H1 (cell line): ENCODE data around the gene ADPRH. TPM values are rescaled to one million over a fixed set of nuclear protein-coding genes. Genes with fewer than 3 reads are reported as not detected.

Experiments
- BACH1 ChIP-seq: IDR thresholded peaks from 2 replicates; pipeline ENCODE4 v1.6.1; 2012; ENCODE audit warnings: low read length, improper control_type of control experiment
- POLR2A ChIP-seq, 2 experiments: IDR thresholded peaks; 1 replicate in 1 of 2; 2 replicates in 1 of 2; pipeline ENCODE4 v1.6.1; 2011; ENCODE audit warnings: low read depth in 2 of 2, low read length in 2 of 2, mild to moderate bottlenecking in 2 of 2; ENCODE audit errors: control extremely low read depth in 1 of 2
- RXRA ChIP-seq: IDR thresholded peaks from 2 replicates; pipeline ENCODE4 v1.6.1; 2011; ENCODE audit warnings: low read depth, mild to moderate bottlenecking, low read length, moderate library complexity; ENCODE audit not compliant: insufficient read depth
- SP1 ChIP-seq: IDR thresholded peaks from 2 replicates; pipeline ENCODE4 v1.6.1; 2011; ENCODE audit warnings: low read depth, low read length
- polyA plus RNA-seq, 7 experiments: library from polyadenylated mRNA; depleted of rRNA in 3 of 7; stranded (reverse) in 5 of 7; unstranded in 2 of 7; fragments of >200 nt in 5 of 7; fragments of 200-250 nt in 2 of 7; gene quantifications; 1 replicate in 5 of 7; 2 replicates in 1 of 7; 4 replicates in 1 of 7; pipeline versions ENCODE4 v1.2.1 to v1.2.3, GENCODE V29; 2011 to 2013; ENCODE audit warnings: missing spikeins in 2 of 7, mixed read lengths in 2 of 7
- total RNA-seq: library from RNA; stranded (reverse); fragmentation: NEBNext Ultra II Directional; extraction: Animal tissue kit (Norgen Biotek cat#: 25700); gene quantifications from 2 replicates; pipeline ENCODE4 v1.2.1, GENCODE V29; 2021

The ADPRH gene
- total and polyA plus RNA-seq, 2 of the 8 experiments (the other 6 are each of a cell fraction or from before 2014, with no cell fraction given) = 2.6 to 4.2 TPM

DNA sequence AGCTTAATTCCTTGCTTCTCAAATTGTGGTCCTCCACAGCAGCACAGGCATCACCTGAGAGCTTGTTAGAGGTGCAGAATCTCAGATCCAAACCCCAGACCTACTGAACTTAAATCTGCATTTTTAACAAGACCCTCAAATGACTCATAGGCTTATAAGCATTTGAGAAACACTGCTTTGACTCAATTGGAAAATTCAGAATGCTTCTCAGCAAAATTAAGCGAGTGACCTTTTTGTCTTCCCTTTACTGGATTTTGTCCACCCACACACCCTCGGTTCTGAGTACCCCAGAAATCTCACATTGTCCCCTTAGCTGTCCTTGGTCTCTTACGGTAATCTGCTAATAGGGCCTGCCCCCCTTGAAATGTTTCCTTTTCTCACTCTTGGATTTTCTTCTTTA is 37.7 kb upstream of the ADPRH start (continued):
- no peak for TF ChIP-seq RXRA
- no peak for TF ChIP-seq POLR2A (IDR thresholded peaks at IDR 0.05; ENCODE audit: control extremely low read depth in 1 of 2, low read depth in 2 of 2, low read length in 2 of 2)
- no peak for TF ChIP-seq BACH1
- TF ChIP-seq SP1 = no peak
